Measurements from ENCODE around the gene GNG14. TPM values are rescaled to one million over a fixed set of nuclear protein-coding genes. Genes with fewer than 3 reads are reported as not detected.

GNG14 gene
- total RNA-seq, 1 experiment from 2014 or later: not detected

GRCh38 chr19:12695997-12696365 lies 8.2 kb downstream of the GNG14 start:
- Histone ChIP-seq H2AFZ (ENCODE audit: low read length) (no peak overlapping the region), H3K4ac (ENCODE audit: low read depth, low read length) (no peak overlapping the region), H3T11ph (ENCODE audit: low read length) (no peak overlapping the region), H2BK120ac (ENCODE audit: low read depth, low read length, poor library complexity, severe bottlenecking) (no peak overlapping the region), H3K79me2 (ENCODE audit: insufficient read depth, low read length) (no peaks in the 10 kb centered on the region), H2BK12ac (ENCODE audit: insufficient read length, low read depth, low read length) (no peak overlapping the region), H3K79me1 (ENCODE audit: insufficient read depth, low read depth, low read length, poor library complexity, severe bottlenecking) (no peaks in the 10 kb centered on the region), H3K9ac (ENCODE audit: extremely low read depth, insufficient read length, low read length) (no peak overlapping the region), H4K91ac (ENCODE audit: insufficient read length, low read depth, low read length) (no peak overlapping the region), H3K27ac (ENCODE audit: insufficient read length, low read depth, low read length) (no peak overlapping the region), H2BK15ac (ENCODE audit: low read depth, low read length) (no peak overlapping the region), H3K23me2 (ENCODE audit: insufficient read length, low read depth, low read length, poor library complexity, severe bottlenecking) (peaks cover 4% of the 10 kb centered on the region), H4K20me1 (ENCODE audit: control insufficient read depth, insufficient read depth, insufficient read length) (peaks cover 3% of the 10 kb centered on the region), H3K14ac (ENCODE audit: insufficient read depth, low read length) (no peak overlapping the region), H3K4me2 (ENCODE audit: insufficient read depth, insufficient read length, low read length) (peak overlapping the region; percentile 81), H4K8ac (replicated peaks; ENCODE audit: insufficient read length, low read depth, low read length) (no peak overlapping the region), H3K27me3 (ENCODE audit: insufficient read depth, low read length) (no peaks in the 10 kb centered on the region), H3K56ac (ENCODE audit: insufficient read length, low read depth, low read length) (no peak overlapping the region), H3K23ac (ENCODE audit: insufficient read length, low read depth, low read length) (no peak overlapping the region), H4K5ac (ENCODE audit: insufficient read length, low read depth, low read length) (no peak overlapping the region), H3K4me1 (ENCODE audit: insufficient read depth, low read length) (0 out of 2 replicates have a peak, but pooled peaks cover 2% of the 10 kb centered on the region), H2BK20ac (ENCODE audit: low read depth, low read length, poor library complexity, severe bottlenecking) (no peak overlapping the region), H3K9me3 (ENCODE audit: control insufficient read depth, low read depth, low read length) (no peaks in the 10 kb centered on the region), H3K18ac (ENCODE audit: insufficient read length, low read depth, low read length) (no peak overlapping the region), H2AK5ac (ENCODE audit: insufficient read length, low read length) (no peak overlapping the region), H2BK5ac (ENCODE audit: insufficient read length, low read length) (no peak overlapping the region)
- DNase-seq: no peak
- Mint-ChIP-seq H3K36me3 (ENCODE audit: insufficient read depth in 1 of 3, low read depth in 3 of 3) (peaks cover 6 to 27% (median 19%) of the 10 kb centered on the region in 3 experiments; a peak in 6 of 7 replicates), H3K9me3 (no peaks in the 10 kb centered on the region), H3K4me3 (peak overlapping the region; percentile 82 to 89), H3K27ac (peak overlapping the region in 1 of 3 experiments; percentile 70; a peak in 1 of 7 replicates), H3K4me1 (0 out of 4 replicates have a peak, but pooled peaks cover 0 to 2% of the 10 kb centered on the region in 2 experiments), H3K27me3 (ENCODE audit: low read depth) (no peaks in the 10 kb centered on the region; the same call in 1 of the 2 replicates)
- TF ChIP-seq CTCF (conservative IDR thresholded peaks at IDR 0.05): no peak
- no CpG with 5 or more reads among the region's 36 CpGs for WGBS (ENCODE audit: extremely low coverage, insufficient read length, low lambda C conversion rate)
